GM23338 (cell line): ENCODE measurements around the gene IGFBP5.

Experiments used
- CTCF ChIP-seq, 2 experiments: fragments of 200-600 bp in 1 of 2; sonication (generic) in 1 of 2; conservative IDR thresholded peaks; 2 replicates each; pipeline versions ENCODE4 v1.5.1 to v1.6.1; 2016 to 2017; ENCODE audit warnings: antibody characterized with exemption in 2 of 2, low read depth in 2 of 2, mild to moderate bottlenecking in 2 of 2, moderate library complexity in 1 of 2
- POLR2AphosphoS5 ChIP-seq: IDR thresholded peaks from 2 replicates; pipeline ENCODE4 v1.6.1; 2016; ENCODE audit warnings: antibody characterized with exemption, low read depth

GRCh38 chr2:216626875-216627245, 68.5 kb downstream of the IGFBP5 start:
- no peak for TF ChIP-seq CTCF (conservative IDR thresholded peaks at IDR 0.05; ENCODE audit: low read depth in 2 of 2)
- no peak for TF ChIP-seq POLR2AphosphoS5
